Measurements from ENCODE around the gene DAPK2.

DAPK2 gene

DNA sequence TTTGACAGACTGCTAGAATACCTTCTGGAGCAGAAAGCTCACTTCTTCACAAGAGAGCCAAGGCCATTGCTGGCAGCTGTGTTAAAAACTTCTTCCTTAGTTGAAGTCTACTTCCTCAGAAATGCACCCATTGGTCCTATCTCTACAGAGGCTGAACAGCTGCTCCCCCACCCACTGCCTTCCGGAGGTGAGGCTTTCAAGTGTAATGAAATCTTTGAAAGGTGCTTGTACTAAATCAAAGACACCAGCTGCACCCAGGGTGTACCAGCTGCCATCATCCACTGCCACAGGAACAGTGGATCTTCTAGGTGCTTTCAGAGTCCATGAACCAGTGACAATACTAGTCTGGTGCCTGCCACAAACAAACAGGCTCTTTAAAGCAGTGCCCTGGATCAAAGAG is 186.1 kb downstream of the DAPK2 start:
- FAIRE-seq = peak; percentile 76
- no peak for DNase-seq (ENCODE audit: insufficient read length, low spot score)
- TF ChIP-seq SPI1 (IDR thresholded peaks at IDR 0.05; ENCODE audit: low read depth, low read length) (no peak), POLR2A (IDR thresholded peaks at IDR 0.05; ENCODE audit: low read depth, low read length) (no peak), TAF1 (IDR thresholded peaks at IDR 0.05; ENCODE audit: low read depth, low read length) (no peak), POU2F2 (IDR thresholded peaks at IDR 0.05; ENCODE audit: low read depth, low read length) (no peak), POLR2AphosphoS5 (IDR thresholded peaks at IDR 0.05; ENCODE audit: low read depth, low read length) (no peak), PAX5 (IDR thresholded peaks at IDR 0.05; ENCODE audit: insufficient read depth, low read length, severe bottlenecking) (no peak)

DNA sequence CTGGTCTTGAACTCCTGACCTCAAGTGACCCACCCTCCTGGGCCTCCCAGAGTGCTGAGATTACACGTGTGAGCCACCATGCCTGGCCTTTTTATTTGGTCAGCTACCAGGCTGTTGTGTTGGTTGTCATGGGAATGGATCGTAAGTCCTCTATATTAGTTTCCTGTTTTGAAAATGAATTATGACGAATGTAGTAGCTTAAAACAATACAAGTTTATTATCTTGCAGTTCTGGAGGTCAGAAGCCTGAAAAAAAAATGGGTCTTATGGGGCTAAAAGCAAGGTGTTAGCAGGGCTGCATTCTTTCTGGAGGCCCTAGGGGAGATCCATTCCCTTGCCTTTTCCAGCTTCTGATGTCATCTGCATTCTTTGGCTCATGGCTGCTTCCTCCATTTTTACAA is 187.4 kb downstream of the DAPK2 start:
- no peak for TF ChIP-seq PAX5 (IDR thresholded peaks at IDR 0.05; ENCODE audit: insufficient read depth, low read length, severe bottlenecking)
- no peak for TF ChIP-seq POU2F2 (IDR thresholded peaks at IDR 0.05; ENCODE audit: low read depth, low read length)
- no peak for TF ChIP-seq POLR2AphosphoS5 (IDR thresholded peaks at IDR 0.05; ENCODE audit: low read depth, low read length)
- TF ChIP-seq SPI1 (IDR thresholded peaks at IDR 0.05; ENCODE audit: low read depth, low read length) = no peak
- no peak for TF ChIP-seq TAF1 (IDR thresholded peaks at IDR 0.05; ENCODE audit: low read depth, low read length)
- TF ChIP-seq POLR2A (IDR thresholded peaks at IDR 0.05; ENCODE audit: low read depth, low read length) = no peak
- no peak for FAIRE-seq
- DNase-seq (ENCODE audit: insufficient read length, low spot score) = no peak

DNA sequence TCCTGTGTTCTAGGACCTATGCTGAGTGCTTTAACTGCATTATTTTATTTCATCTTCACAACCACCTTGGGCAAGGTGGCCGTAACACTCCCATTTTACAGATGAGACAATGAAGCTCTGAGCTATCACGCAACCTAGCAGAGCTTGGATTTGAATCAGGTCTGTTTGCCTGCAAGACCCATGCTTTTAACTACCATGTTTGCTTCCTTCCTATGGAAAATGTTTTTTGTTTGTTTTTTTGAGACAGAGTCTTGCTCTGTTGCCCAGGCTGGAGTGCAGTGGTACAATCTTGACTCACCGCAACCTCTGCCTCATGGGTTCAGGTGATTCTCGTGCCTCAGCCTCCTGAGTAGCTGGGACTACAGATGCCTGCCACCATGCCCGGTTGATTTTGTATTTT is 187.8 kb downstream of the DAPK2 start:
- FAIRE-seq (no peak), DNase-seq (ENCODE audit: insufficient read length, low spot score) (no peak)
- TF ChIP-seq POU2F2 (IDR thresholded peaks at IDR 0.05; ENCODE audit: low read depth, low read length) (no peak), TAF1 (IDR thresholded peaks at IDR 0.05; ENCODE audit: low read depth, low read length) (no peak), SPI1 (IDR thresholded peaks at IDR 0.05; ENCODE audit: low read depth, low read length) (no peak), PAX5 (IDR thresholded peaks at IDR 0.05; ENCODE audit: insufficient read depth, low read length, severe bottlenecking) (no peak), POLR2AphosphoS5 (IDR thresholded peaks at IDR 0.05; ENCODE audit: low read depth, low read length) (no peak), POLR2A (IDR thresholded peaks at IDR 0.05; ENCODE audit: low read depth, low read length) (no peak)

DNA sequence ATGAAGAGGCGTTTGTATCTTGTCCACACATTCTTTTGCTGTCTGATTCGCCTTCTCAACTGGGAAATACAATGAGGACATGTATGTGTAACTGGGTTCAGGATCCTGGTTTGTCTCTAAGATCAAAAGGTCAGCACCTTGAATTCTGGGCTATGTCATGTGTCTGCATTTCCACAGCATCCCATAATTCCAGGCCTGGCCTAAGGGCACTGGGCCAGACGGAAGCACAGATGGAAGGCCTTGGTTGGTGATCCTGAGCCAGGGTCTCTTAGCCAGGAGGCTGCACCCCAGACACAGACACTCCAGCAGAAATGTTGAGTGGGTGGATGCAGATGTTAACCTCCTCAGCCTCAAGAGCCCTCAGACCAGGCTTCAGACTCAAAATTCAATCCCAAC is 188.8 kb downstream of the DAPK2 start:
- FAIRE-seq = no peak
- TF ChIP-seq PAX5 (IDR thresholded peaks at IDR 0.05; ENCODE audit: insufficient read depth, low read length, severe bottlenecking) (no peak), POLR2A (IDR thresholded peaks at IDR 0.05; ENCODE audit: low read depth, low read length) (no peak)
- no peak for DNase-seq (ENCODE audit: insufficient read length, low spot score)
